GM21529 (cell line): ENCODE measurements around the gene CKMT2.

ENCODE experiments used
- ATAC-seq: cut with Tn5 transposase; IDR thresholded peaks from one replicate; pipeline ENCODE4 v1.9.1; 2021; ENCODE audit not compliant: unreplicated experiment

Gene CKMT2

GRCh38 chr5:81302596-81302995 lies 69.5 kb downstream of the CKMT2 start:
- no peak for ATAC-seq

DNA sequence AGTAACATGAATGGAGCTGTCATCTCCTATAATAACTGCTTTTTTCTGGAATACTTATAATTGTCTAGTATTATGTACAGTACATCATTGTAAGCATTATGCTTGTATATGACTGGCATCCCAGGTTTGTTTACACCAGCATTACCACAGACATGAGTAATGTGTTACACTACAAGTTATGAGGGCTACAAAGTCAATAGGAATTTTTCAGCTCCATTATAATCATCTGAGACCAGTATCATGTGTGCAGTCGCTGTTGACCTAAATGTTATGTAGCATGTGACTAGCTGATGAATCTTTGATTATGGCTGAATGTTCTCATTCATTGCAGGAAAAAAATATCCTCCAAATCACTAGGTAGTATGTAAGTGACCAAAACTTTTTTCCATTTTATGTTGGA lies 70.4 kb downstream of the CKMT2 start:
- ATAC-seq: no peak

- no peak for ATAC-seq
Observed at GRCh38 chr5:81305785-81306184, 72.7 kb downstream of the CKMT2 start.

DNA sequence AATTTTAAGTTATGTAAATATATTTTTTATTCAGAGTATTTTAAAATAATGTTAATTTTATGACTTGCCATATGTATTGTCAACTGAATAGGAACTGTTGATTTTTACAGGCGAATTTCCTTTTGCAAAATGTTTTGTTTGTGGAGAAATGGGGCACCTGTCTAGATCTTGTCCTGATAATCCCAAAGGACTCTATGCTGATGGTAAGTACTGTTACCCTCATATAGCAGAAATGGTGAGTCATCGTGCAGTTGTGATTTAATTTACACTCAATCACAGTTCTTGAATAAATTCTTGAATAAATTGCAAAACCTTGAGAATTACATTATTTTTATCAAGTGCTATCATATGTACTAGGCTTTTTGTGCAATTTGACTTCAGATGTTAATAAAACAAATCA lies 75.7 kb downstream of the CKMT2 start:
- no peak for ATAC-seq

- no peak for ATAC-seq
Observed at GRCh38 chr5:81310402-81311063, 77.4 kb downstream of the CKMT2 start.

GRCh38 chr5:81313278-81313677 lies 80.2 kb downstream of the CKMT2 start:
- ATAC-seq: no peak

- ATAC-seq: no peak
Observed at GRCh38 chr5:81313686-81314085, 80.6 kb downstream of the CKMT2 start.

DNA sequence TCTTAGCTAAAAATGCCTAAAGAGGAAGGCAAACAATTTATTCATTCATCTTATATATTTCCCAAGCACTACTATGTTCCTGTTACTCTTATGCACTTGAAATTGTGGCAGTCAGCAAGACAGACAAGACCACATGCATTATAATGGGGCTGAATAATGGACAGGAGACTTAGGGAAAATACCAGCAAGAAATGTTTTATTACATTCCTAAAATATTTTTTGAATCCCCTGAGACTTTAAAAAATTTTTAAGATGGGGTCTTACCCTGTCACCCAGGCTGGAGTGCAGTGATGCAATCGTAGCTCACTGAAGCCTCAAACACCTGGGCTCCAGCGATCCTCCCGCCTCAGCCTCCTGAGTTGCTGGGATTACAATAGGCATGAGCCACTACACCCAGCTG lies 81.5 kb downstream of the CKMT2 start:
- no peak for ATAC-seq

DNA sequence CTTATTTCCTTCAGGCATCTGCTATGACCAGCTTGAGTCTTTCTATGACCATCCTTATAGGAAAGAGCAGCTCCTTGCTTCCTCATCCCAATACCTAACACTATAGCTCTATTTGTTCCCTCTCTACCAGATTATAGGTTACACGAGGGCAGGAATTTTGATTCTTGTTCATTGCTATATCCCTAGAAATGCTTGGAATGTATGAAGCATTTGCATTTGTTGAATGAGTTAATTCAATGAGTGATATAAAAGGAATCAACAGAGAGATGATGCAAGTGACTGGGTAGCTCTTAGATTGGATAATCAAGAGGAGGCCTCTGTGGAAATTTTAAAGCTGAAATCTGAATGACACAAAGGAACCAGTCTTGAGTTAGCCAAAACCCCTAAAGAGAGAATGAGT lies 82.2 kb downstream of the CKMT2 start:
- no peak for ATAC-seq

DNA sequence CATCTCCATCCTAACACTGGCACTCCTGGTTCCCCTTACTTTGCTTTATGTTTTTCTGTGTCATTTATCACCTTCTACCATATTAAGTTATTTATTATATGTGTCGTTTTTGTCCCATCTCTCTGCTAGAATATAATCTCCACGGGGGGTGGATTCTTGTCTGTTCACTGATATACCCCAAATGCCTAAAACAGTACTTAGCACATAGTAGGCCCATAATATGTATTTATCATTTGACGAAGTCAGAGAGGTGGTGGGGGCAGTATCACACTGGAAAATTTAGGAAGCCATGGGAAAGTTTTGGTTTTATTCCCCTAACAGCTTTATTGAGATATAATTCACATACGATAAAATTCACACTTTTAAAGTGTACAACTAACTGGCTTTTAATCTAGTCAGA lies 82.7 kb downstream of the CKMT2 start:
- no peak for ATAC-seq
